ENCODE measurements around the gene DYNLT2. TPM values are rescaled to one million over a fixed set of nuclear protein-coding genes. Genes with fewer than 3 reads are reported as not detected.

The DYNLT2 gene
- total RNA-seq, 2 donors from 2014 or later: 2.2 to 7.2 TPM

DNA sequence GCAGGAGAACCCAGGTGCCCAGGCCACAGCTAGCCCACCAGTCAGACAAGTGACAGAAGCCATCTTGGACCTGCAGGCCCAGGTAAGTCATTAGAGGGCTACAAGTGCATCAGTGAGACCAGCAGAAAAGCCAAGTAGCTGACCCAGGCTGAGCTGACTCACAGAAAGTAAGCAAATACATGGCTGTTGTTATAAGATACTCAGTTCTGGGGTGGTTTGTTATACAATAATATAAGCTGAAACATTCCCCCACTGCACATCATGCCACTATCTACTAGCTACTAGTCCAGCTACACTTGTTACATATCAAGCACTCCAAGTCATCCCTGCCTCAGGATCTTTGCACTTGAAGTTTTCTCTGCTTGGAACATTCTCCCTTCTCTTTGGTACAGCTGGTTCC lies 10.0 kb downstream of the DYNLT2 start:
- Histone ChIP-seq H3K4me3 (no peak overlapping the region), H3K27ac (no peak overlapping the region), H3K4me1 (replicated peaks) (no peaks in the 10 kb centered on the region), H3K36me3 (no peaks in the 10 kb centered on the region), H3K27me3 (replicated peaks; ENCODE audit: insufficient read depth) (no peaks in the 10 kb centered on the region), H3K9me3 (no peaks in the 10 kb centered on the region)
- TF ChIP-seq POLR2AphosphoS5 (IDR thresholded peaks at IDR 0.05) (no peak), POLR2A (IDR thresholded peaks at IDR 0.05) (no peak)
- TF ChIP-seq, protein P1, sequence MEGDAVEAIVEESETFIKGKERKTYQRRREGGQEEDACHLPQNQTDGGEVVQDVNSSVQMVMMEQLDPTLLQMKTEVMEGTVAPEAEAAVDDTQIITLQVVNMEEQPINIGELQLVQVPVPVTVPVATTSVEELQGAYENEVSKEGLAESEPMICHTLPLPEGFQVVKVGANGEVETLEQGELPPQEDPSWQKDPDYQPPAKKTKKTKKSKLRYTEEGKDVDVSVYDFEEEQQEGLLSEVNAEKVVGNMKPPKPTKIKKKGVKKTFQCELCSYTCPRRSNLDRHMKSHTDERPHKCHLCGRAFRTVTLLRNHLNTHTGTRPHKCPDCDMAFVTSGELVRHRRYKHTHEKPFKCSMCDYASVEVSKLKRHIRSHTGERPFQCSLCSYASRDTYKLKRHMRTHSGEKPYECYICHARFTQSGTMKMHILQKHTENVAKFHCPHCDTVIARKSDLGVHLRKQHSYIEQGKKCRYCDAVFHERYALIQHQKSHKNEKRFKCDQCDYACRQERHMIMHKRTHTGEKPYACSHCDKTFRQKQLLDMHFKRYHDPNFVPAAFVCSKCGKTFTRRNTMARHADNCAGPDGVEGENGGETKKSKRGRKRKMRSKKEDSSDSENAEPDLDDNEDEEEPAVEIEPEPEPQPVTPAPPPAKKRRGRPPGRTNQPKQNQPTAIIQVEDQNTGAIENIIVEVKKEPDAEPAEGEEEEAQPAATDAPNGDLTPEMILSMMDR (IDR thresholded peaks at IDR 0.05): no peak
- no peak for DNase-seq (ENCODE audit: low spot score)
- intact Hi-C loops (cut with DNase I): no loop called here

DNA sequence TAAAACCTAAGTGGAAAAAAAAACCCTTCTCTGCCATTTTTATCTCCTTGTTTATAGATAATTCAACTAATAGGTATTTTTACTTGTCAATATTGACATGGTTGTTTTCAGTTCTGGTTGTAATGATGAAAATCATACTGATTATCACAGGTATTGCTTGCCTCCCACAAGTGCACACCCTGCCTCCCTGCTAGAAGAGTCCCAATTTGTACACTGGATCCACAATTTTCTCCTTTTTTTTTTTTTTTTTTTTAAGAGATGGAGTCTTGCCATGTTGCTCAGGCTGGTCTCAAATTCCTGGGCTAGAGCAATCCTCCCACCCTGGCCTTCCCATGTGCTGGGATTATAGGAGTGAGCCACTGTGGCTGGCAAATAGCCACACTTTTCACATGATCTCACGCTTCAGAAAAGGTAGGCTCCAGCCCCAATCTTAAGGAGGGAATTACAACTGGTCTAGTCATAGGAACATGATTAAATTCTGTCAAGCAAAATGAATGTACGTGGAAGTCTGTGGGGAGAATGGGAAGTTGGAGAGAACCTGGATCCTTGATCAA lies 12.3 kb downstream of the DYNLT2 start:
- 79% methylated on average over 2 of the region's 2 CpGs for WGBS

DNA sequence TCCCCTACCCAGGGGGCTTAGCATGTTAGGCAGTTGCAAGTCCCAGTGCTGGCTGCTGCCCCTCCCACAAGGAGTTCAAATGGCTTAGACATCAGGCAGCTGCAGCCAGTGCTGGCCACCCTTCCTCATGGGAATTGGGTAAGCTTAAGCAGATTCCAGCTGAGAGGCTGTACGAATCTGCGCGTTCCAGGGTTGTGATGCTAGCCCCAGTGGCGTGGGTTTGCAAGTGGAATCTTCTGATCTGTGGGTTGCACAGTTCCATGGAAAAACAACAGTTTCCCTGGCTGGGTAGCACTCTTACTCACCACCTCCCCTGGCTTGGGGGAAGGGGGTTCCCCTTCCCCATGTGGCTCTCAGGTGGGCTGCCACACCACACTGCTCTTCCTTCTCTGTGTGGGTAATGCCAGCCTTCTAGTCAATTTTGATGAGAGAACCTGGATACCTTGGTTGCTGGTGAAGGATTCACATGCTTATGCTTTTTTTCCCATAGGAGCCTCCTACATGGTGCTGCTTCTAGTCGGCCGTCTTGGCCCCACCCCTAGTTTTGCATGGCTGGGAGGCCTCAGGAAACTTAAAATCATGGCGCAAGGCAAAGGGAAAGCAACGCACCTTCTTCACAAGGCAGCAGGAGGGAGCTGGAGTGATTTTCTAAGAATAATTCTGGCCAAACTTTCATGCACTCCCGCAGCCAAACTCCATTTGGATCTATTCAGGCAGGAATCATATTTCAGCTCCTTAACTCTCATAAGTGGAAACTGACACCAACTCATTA lies 13.0 kb downstream of the DYNLT2 start:
- DNase-seq (ENCODE audit: low spot score): no peak
- Histone ChIP-seq H3K27ac (no peak overlapping the region), H3K36me3 (no peaks in the 10 kb centered on the region), H3K27me3 (replicated peaks; ENCODE audit: insufficient read depth) (no peaks in the 10 kb centered on the region), H3K4me3 (no peak overlapping the region), H3K4me1 (replicated peaks) (no peaks in the 10 kb centered on the region), H3K9me3 (no peaks in the 10 kb centered on the region)
- intact Hi-C loops (cut with DNase I): no loop called here
- 63% methylated on average over 9 of the region's 9 CpGs for WGBS
- TF ChIP-seq POLR2AphosphoS5 (IDR thresholded peaks at IDR 0.05): no peak
- TF ChIP-seq POLR2A (IDR thresholded peaks at IDR 0.05): no peak
- TF ChIP-seq, protein P1 (IDR thresholded peaks at IDR 0.05): no peak

More for the DNA sequence above, 12.3 kb downstream of the DYNLT2 start:
- Histone ChIP-seq H3K27me3 (replicated peaks; ENCODE audit: insufficient read depth) (no peaks in the 10 kb centered on the region), H3K9me3 (no peaks in the 10 kb centered on the region), H3K4me1 (replicated peaks) (no peaks in the 10 kb centered on the region), H3K27ac (no peak overlapping the region), H3K4me3 (no peak overlapping the region), H3K36me3 (no peaks in the 10 kb centered on the region)
- no peak for DNase-seq (ENCODE audit: low spot score)
- TF ChIP-seq, protein P1 (IDR thresholded peaks at IDR 0.05): no peak
- TF ChIP-seq POLR2AphosphoS5 (IDR thresholded peaks at IDR 0.05): no peak
- no peak for TF ChIP-seq POLR2A (IDR thresholded peaks at IDR 0.05)
- intact Hi-C loops (cut with DNase I): no loop called here

DNA sequence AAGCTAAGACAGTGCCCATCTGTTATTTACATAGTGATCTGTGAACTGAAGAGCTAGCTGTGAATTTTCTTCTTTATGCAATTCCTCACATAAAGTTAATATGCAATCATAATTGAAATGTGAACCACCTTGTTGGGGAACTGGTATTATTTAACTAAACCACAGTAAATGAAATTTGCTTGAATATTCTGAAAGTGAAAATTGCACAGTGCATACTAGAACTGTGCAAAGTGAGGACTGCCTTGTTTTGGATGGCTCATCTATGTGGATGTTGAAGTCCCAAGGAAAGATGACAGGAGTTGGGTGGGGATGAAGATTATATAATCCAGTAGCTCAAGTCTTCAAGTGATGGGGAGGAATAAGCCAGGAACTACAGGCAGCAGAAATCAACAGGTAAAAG lies 21.4 kb downstream of the DYNLT2 start:
- no peaks in the 10 kb centered on the region for H3K36me3 ChIP-seq
- TF ChIP-seq POLR2AphosphoS5 (IDR thresholded peaks at IDR 0.05): no peak
- TF ChIP-seq, protein P1 (IDR thresholded peaks at IDR 0.05): no peak
- no peak for TF ChIP-seq POLR2A (IDR thresholded peaks at IDR 0.05)
- no peaks in the 10 kb centered on the region for H3K9me3 ChIP-seq
- intact Hi-C loops (cut with DNase I): no loop called here
- no peaks in the 10 kb centered on the region for H3K27me3 ChIP-seq (replicated peaks; ENCODE audit: insufficient read depth)
- no peak for DNase-seq (ENCODE audit: low spot score)
- no peak overlapping the region for H3K4me3 ChIP-seq
- H3K4me1 ChIP-seq (replicated peaks): no peaks in the 10 kb centered on the region
- no peak overlapping the region for H3K27ac ChIP-seq

DNA sequence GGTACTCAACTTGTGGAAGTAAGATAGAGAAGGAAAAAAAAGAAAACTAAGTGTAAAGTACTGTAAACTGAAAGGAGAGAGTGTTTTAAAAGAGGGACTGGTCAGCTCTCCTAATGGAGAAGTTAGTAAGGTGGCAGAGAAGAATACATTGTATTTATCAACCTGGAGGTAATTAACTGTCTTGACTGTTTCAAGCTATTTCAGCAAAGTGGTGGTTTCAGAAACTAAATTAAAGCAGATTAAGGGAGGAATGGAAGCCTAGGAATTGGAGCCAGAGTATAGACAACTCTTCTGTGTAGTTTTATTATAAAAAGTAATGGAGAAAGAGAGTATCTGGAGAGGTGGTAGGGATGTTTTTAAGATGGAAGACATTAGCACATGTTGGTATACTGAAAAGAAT lies 24.4 kb downstream of the DYNLT2 start:
- Histone ChIP-seq H3K4me1 (replicated peaks) (peaks cover 9% of the 10 kb centered on the region), H3K27ac (no peak overlapping the region), H3K27me3 (replicated peaks; ENCODE audit: insufficient read depth) (no peaks in the 10 kb centered on the region), H3K36me3 (no peaks in the 10 kb centered on the region), H3K4me3 (no peak overlapping the region), H3K9me3 (no peaks in the 10 kb centered on the region)
- DNase-seq (ENCODE audit: low spot score): no peak
- intact Hi-C loops (cut with DNase I): no loop called here
- TF ChIP-seq, protein P1 (IDR thresholded peaks at IDR 0.05): no peak
- TF ChIP-seq POLR2A (IDR thresholded peaks at IDR 0.05) (no peak), POLR2AphosphoS5 (IDR thresholded peaks at IDR 0.05) (no peak)

All from prostate gland (tissue), 2 donors.